ENCODE results near the gene MYLK3. TPM values are rescaled to one million over a fixed set of nuclear protein-coding genes. Genes with fewer than 3 reads are reported as not detected.

MYLK3 gene
- total RNA-seq, 1 donor from 2014 or later = not detected

- no peak for TF ChIP-seq CTCF (IDR thresholded peaks at IDR 0.05; ENCODE audit: insufficient read depth, low read length, poor library complexity, severe bottlenecking)
- peaks cover 3% of the 10 kb centered on the region for H3K27me3 ChIP-seq (ENCODE audit: control insufficient read depth, insufficient read depth, low read length)
- DNase-seq (ENCODE audit: low read depth) = no peak
- no peak overlapping the region for H3K4me3 ChIP-seq (ENCODE audit: low read depth, low read length)
- no peaks in the 10 kb centered on the region for H3K36me3 ChIP-seq (ENCODE audit: control insufficient read depth, insufficient read depth, low read length)
These were observed 20.5 kb downstream of the MYLK3 start for GRCh38 chr16:46727630-46728029.

GRCh38 chr16:46727184-46727583 is 21.0 kb downstream of the MYLK3 start:
- no peak for TF ChIP-seq CTCF (IDR thresholded peaks at IDR 0.05; ENCODE audit: insufficient read depth, low read length, poor library complexity, severe bottlenecking)
- Histone ChIP-seq H3K27me3 (ENCODE audit: control insufficient read depth, insufficient read depth, low read length) (peaks cover 3% of the 10 kb centered on the region), H3K4me3 (ENCODE audit: low read depth, low read length) (no peak overlapping the region), H3K36me3 (ENCODE audit: control insufficient read depth, insufficient read depth, low read length) (no peaks in the 10 kb centered on the region)
- DNase-seq (ENCODE audit: low read depth) = no peak

- H3K4me3 ChIP-seq (ENCODE audit: low read depth, low read length) = no peak overlapping the region
- no peak for DNase-seq (ENCODE audit: low read depth)
- no peaks in the 10 kb centered on the region for H3K27me3 ChIP-seq (ENCODE audit: control insufficient read depth, insufficient read depth, low read length)
- H3K36me3 ChIP-seq (ENCODE audit: control insufficient read depth, insufficient read depth, low read length) = no peaks in the 10 kb centered on the region
- TF ChIP-seq CTCF (IDR thresholded peaks at IDR 0.05; ENCODE audit: insufficient read depth, low read length, poor library complexity, severe bottlenecking) = no peak
These were observed 26.3 kb downstream of the MYLK3 start for GRCh38 chr16:46721885-46722284.

GRCh38 chr16:46720619-46721018 is 27.5 kb downstream of the MYLK3 start:
- H3K4me3 ChIP-seq (ENCODE audit: low read depth, low read length) = no peak overlapping the region
- TF ChIP-seq CTCF (IDR thresholded peaks at IDR 0.05; ENCODE audit: insufficient read depth, low read length, poor library complexity, severe bottlenecking) = no peak
- no peak for DNase-seq (ENCODE audit: low read depth)
- no peaks in the 10 kb centered on the region for H3K36me3 ChIP-seq (ENCODE audit: control insufficient read depth, insufficient read depth, low read length)
- H3K27me3 ChIP-seq (ENCODE audit: control insufficient read depth, insufficient read depth, low read length) = no peaks in the 10 kb centered on the region

GRCh38 chr16:46719528-46719927 is 28.6 kb downstream of the MYLK3 start:
- Histone ChIP-seq H3K36me3 (ENCODE audit: control insufficient read depth, insufficient read depth, low read length) (no peaks in the 10 kb centered on the region), H3K4me3 (ENCODE audit: low read depth, low read length) (no peak overlapping the region), H3K27me3 (ENCODE audit: control insufficient read depth, insufficient read depth, low read length) (no peaks in the 10 kb centered on the region)
- DNase-seq (ENCODE audit: low read depth) = no peak
- TF ChIP-seq CTCF (IDR thresholded peaks at IDR 0.05; ENCODE audit: insufficient read depth, low read length, poor library complexity, severe bottlenecking) = no peak

- no peak for TF ChIP-seq CTCF (IDR thresholded peaks at IDR 0.05; ENCODE audit: insufficient read depth, low read length, poor library complexity, severe bottlenecking)
- no peaks in the 10 kb centered on the region for H3K36me3 ChIP-seq (ENCODE audit: control insufficient read depth, insufficient read depth, low read length)
- no peak for DNase-seq (ENCODE audit: low read depth)
- no peaks in the 10 kb centered on the region for H3K27me3 ChIP-seq (ENCODE audit: control insufficient read depth, insufficient read depth, low read length)
- H3K4me3 ChIP-seq (ENCODE audit: low read depth, low read length) = no peak overlapping the region
These were observed 29.9 kb downstream of the MYLK3 start for GRCh38 chr16:46718214-46718613.

Measured in kidney epithelial cell (primary cell).